ENCODE measurements around the gene RNF38. TPM values are rescaled to one million over a fixed set of nuclear protein-coding genes. Genes with fewer than 3 reads are reported as not detected.

RNF38 gene
- polyA plus RNA-seq, 4 donors = 6.0 to 22.6 (median 8.1) TPM

GRCh38 chr9:36441966-36442365, 41.9 kb upstream of the RNF38 start:
- Histone ChIP-seq H3K27ac (ENCODE audit: low read depth in 1 of 3, low read length in 2 of 3) (no peak overlapping the region), H3K4me3 (ENCODE audit: low read depth in 1 of 3, low read length in 3 of 3) (no peak overlapping the region), H3K4me1 (ENCODE audit: control insufficient read depth in 3 of 3, insufficient read depth in 2 of 3, low read depth in 1 of 3, low read length in 2 of 3) (peaks cover 0 to 5% (median 0%) of the 10 kb centered on the region in 3 donors), H3K27me3 (ENCODE audit: control insufficient read depth in 3 of 3, insufficient read depth in 3 of 3, low read length in 3 of 3) (no peaks in the 10 kb centered on the region), H3K9me3 (ENCODE audit: control insufficient read depth in 2 of 2, insufficient read depth in 1 of 2, low read depth in 1 of 2, low read length in 1 of 2) (peaks cover 0 to 3% of the 10 kb centered on the region in 2 donors), H3K36me3 (ENCODE audit: control insufficient read depth in 3 of 3, insufficient read depth in 2 of 3, low read depth in 1 of 3, low read length in 3 of 3) (peaks cover 0 to 4% (median 4%) of the 10 kb centered on the region in 3 donors)
- WGBS, 3 donors = 31 to 42% (median 35%) methylated on average over 2 of the region's 2 CpGs
- FAIRE-seq (no peak), DNase-seq (no peak)

- WGBS, 3 donors = 88 to 99% (median 93%) methylated on average over 3 of the region's 3 CpGs
- Histone ChIP-seq H3K27me3 (ENCODE audit: control insufficient read depth in 3 of 3, insufficient read depth in 3 of 3, low read length in 3 of 3) (no peaks in the 10 kb centered on the region), H3K27ac (ENCODE audit: low read depth in 1 of 3, low read length in 2 of 3) (no peak overlapping the region), H3K36me3 (ENCODE audit: control insufficient read depth in 3 of 3, insufficient read depth in 2 of 3, low read depth in 1 of 3, low read length in 3 of 3) (peaks cover 0 to 4% (median under 1%) of the 10 kb centered on the region in 3 donors), H3K9me3 (ENCODE audit: control insufficient read depth in 2 of 2, insufficient read depth in 1 of 2, low read depth in 1 of 2, low read length in 1 of 2) (peaks cover 0 to 3% of the 10 kb centered on the region in 2 donors), H3K4me1 (ENCODE audit: control insufficient read depth in 3 of 3, insufficient read depth in 2 of 3, low read depth in 1 of 3, low read length in 2 of 3) (peaks cover 0 to 5% (median 0%) of the 10 kb centered on the region in 3 donors), H3K4me3 (ENCODE audit: low read depth in 1 of 3, low read length in 3 of 3) (no peak overlapping the region)
- FAIRE-seq = no peak
- no peak for DNase-seq
These were observed 38.6 kb upstream of the RNF38 start for GRCh38 chr9:36438536-36439236.

- H3K27me3 ChIP-seq (ENCODE audit: control insufficient read depth in 3 of 3, insufficient read depth in 3 of 3, low read length in 3 of 3) = no peaks in the 10 kb centered on the region
- H3K36me3 ChIP-seq (ENCODE audit: control insufficient read depth in 3 of 3, insufficient read depth in 2 of 3, low read depth in 1 of 3, low read length in 3 of 3) = peaks cover 0 to 4% (median 0%) of the 10 kb centered on the region in 3 donors
- WGBS, 3 donors = 84 to 94% (median 90%) methylated on average over 3 of the region's 3 CpGs
- H3K9me3 ChIP-seq (ENCODE audit: control insufficient read depth in 2 of 2, insufficient read depth in 1 of 2, low read depth in 1 of 2, low read length in 1 of 2) = peaks cover 0 to 3% of the 10 kb centered on the region in 2 donors
- DNase-seq = no peak
- H3K27ac ChIP-seq (ENCODE audit: low read depth in 1 of 3, low read length in 2 of 3) = no peak overlapping the region
- FAIRE-seq = no peak
- no peak overlapping the region for H3K4me3 ChIP-seq (ENCODE audit: low read depth in 1 of 3, low read length in 3 of 3)
- H3K4me1 ChIP-seq (ENCODE audit: control insufficient read depth in 3 of 3, insufficient read depth in 2 of 3, low read depth in 1 of 3, low read length in 2 of 3) = peaks cover 0 to 5% (median 0%) of the 10 kb centered on the region in 3 donors
These were observed 37.7 kb upstream of the RNF38 start for GRCh38 chr9:36437790-36438189.

GRCh38 chr9:36436909-36437308, 36.8 kb upstream of the RNF38 start:
- Histone ChIP-seq H3K27me3 (ENCODE audit: control insufficient read depth in 3 of 3, insufficient read depth in 3 of 3, low read length in 3 of 3) (no peaks in the 10 kb centered on the region), H3K4me3 (ENCODE audit: low read depth in 1 of 3, low read length in 3 of 3) (no peak overlapping the region), H3K9me3 (ENCODE audit: control insufficient read depth in 2 of 2, insufficient read depth in 1 of 2, low read depth in 1 of 2, low read length in 1 of 2) (peaks cover 0 to 3% of the 10 kb centered on the region in 2 donors), H3K4me1 (ENCODE audit: control insufficient read depth in 3 of 3, insufficient read depth in 2 of 3, low read depth in 1 of 3, low read length in 2 of 3) (peaks cover 0 to 2% (median 0%) of the 10 kb centered on the region in 3 donors), H3K36me3 (ENCODE audit: control insufficient read depth in 3 of 3, insufficient read depth in 2 of 3, low read depth in 1 of 3, low read length in 3 of 3) (peaks cover 0 to 4% (median 0%) of the 10 kb centered on the region in 3 donors), H3K27ac (ENCODE audit: low read depth in 1 of 3, low read length in 2 of 3) (no peak overlapping the region)
- DNase-seq (no peak), FAIRE-seq (no peak)
- WGBS, 3 donors = 51 to 61% (median 60%) methylated on average over 2 of the region's 2 CpGs

- no peak overlapping the region for H3K27ac ChIP-seq (ENCODE audit: low read depth in 1 of 3, low read length in 2 of 3)
- no peaks in the 10 kb centered on the region for H3K9me3 ChIP-seq (ENCODE audit: control insufficient read depth in 2 of 2, insufficient read depth in 1 of 2, low read depth in 1 of 2, low read length in 1 of 2)
- H3K36me3 ChIP-seq (ENCODE audit: control insufficient read depth in 3 of 3, insufficient read depth in 2 of 3, low read depth in 1 of 3, low read length in 3 of 3) = peaks cover 0 to 6% (median 4%) of the 10 kb centered on the region in 3 donors
- no peaks in the 10 kb centered on the region for H3K4me1 ChIP-seq (ENCODE audit: control insufficient read depth in 3 of 3, insufficient read depth in 2 of 3, low read depth in 1 of 3, low read length in 2 of 3)
- H3K4me3 ChIP-seq (ENCODE audit: low read depth in 1 of 3, low read length in 3 of 3) = no peak overlapping the region
- DNase-seq (no peak), FAIRE-seq (no peak)
- WGBS, 3 donors = 92 to 96% (median 94%) methylated on average over 6 of the region's 6 CpGs
- H3K27me3 ChIP-seq (ENCODE audit: control insufficient read depth in 3 of 3, insufficient read depth in 3 of 3, low read length in 3 of 3) = no peaks in the 10 kb centered on the region
These were observed 33.3 kb upstream of the RNF38 start for GRCh38 chr9:36433386-36433785.

GRCh38 chr9:36431078-36431477, 31.0 kb upstream of the RNF38 start:
- no peak overlapping the region for H3K27ac ChIP-seq (ENCODE audit: low read depth in 1 of 3, low read length in 2 of 3)
- FAIRE-seq = no peak
- no peak overlapping the region for H3K4me3 ChIP-seq (ENCODE audit: low read depth in 1 of 3, low read length in 3 of 3)
- H3K9me3 ChIP-seq (ENCODE audit: control insufficient read depth in 2 of 2, insufficient read depth in 1 of 2, low read depth in 1 of 2, low read length in 1 of 2) = no peaks in the 10 kb centered on the region
- H3K36me3 ChIP-seq (ENCODE audit: control insufficient read depth in 3 of 3, insufficient read depth in 2 of 3, low read depth in 1 of 3, low read length in 3 of 3) = peaks cover 0 to 6% (median 4%) of the 10 kb centered on the region in 3 donors
- no peaks in the 10 kb centered on the region for H3K4me1 ChIP-seq (ENCODE audit: control insufficient read depth in 3 of 3, insufficient read depth in 2 of 3, low read depth in 1 of 3, low read length in 2 of 3)
- H3K27me3 ChIP-seq (ENCODE audit: control insufficient read depth in 3 of 3, insufficient read depth in 3 of 3, low read length in 3 of 3) = no peaks in the 10 kb centered on the region
- no peak for DNase-seq
- WGBS, 3 donors = 94 to 95% (median 95%) methylated on average over 4 of the region's 4 CpGs

GRCh38 chr9:36426945-36427344, 26.9 kb upstream of the RNF38 start:
- Histone ChIP-seq H3K4me3 (ENCODE audit: low read depth in 1 of 3, low read length in 3 of 3) (no peak overlapping the region), H3K4me1 (ENCODE audit: control insufficient read depth in 3 of 3, insufficient read depth in 2 of 3, low read depth in 1 of 3, low read length in 2 of 3) (no peaks in the 10 kb centered on the region), H3K9me3 (ENCODE audit: control insufficient read depth in 2 of 2, insufficient read depth in 1 of 2, low read depth in 1 of 2, low read length in 1 of 2) (no peaks in the 10 kb centered on the region), H3K36me3 (ENCODE audit: control insufficient read depth in 3 of 3, insufficient read depth in 2 of 3, low read depth in 1 of 3, low read length in 3 of 3) (peaks cover 0 to 9% (median 4%) of the 10 kb centered on the region in 3 donors), H3K27me3 (ENCODE audit: control insufficient read depth in 3 of 3, insufficient read depth in 3 of 3, low read length in 3 of 3) (no peaks in the 10 kb centered on the region), H3K27ac (ENCODE audit: low read depth in 1 of 3, low read length in 2 of 3) (no peak overlapping the region)
- no peak for FAIRE-seq
- no peak for DNase-seq

GRCh38 chr9:36426348-36426747, 26.3 kb upstream of the RNF38 start:
- H3K36me3 ChIP-seq (ENCODE audit: control insufficient read depth in 3 of 3, insufficient read depth in 2 of 3, low read depth in 1 of 3, low read length in 3 of 3) = peaks cover 0 to 9% (median 4%) of the 10 kb centered on the region in 3 donors
- no peaks in the 10 kb centered on the region for H3K27me3 ChIP-seq (ENCODE audit: control insufficient read depth in 3 of 3, insufficient read depth in 3 of 3, low read length in 3 of 3)
- no peaks in the 10 kb centered on the region for H3K9me3 ChIP-seq (ENCODE audit: control insufficient read depth in 2 of 2, insufficient read depth in 1 of 2, low read depth in 1 of 2, low read length in 1 of 2)
- H3K27ac ChIP-seq (ENCODE audit: low read depth in 1 of 3, low read length in 2 of 3) = no peak overlapping the region
- no peak overlapping the region for H3K4me3 ChIP-seq (ENCODE audit: low read depth in 1 of 3, low read length in 3 of 3)
- FAIRE-seq = no peak
- no peak for DNase-seq
- WGBS, 3 donors = 91 to 97% (median 94%) methylated on average over 5 of the region's 5 CpGs
- no peaks in the 10 kb centered on the region for H3K4me1 ChIP-seq (ENCODE audit: control insufficient read depth in 3 of 3, insufficient read depth in 2 of 3, low read depth in 1 of 3, low read length in 2 of 3)

Data from small intestine (tissue), 7 donors.